Stimulated activated CD4-positive, alpha-beta T cell treated with anti-CD3 and anti-CD28 coated beads, Interleukin-1b, Interleukin-23, amount 100 ng/mL, for 1 hour (primary cell): Measurements from ENCODE around the gene HBA2.
"Not testable (repeated sequence)": the region's sequence is repeated elsewhere in the genome, so short reads cannot be mapped to it uniquely, and the experiment has no call there.

ENCODE experiments used
- DNase-seq, 2 donors: peaks; one replicate each; pipeline ENCODE4 v3.0.0-alpha.2; 2020; ENCODE audit warnings: low read depth in 2 of 2

Gene HBA2

DNA sequence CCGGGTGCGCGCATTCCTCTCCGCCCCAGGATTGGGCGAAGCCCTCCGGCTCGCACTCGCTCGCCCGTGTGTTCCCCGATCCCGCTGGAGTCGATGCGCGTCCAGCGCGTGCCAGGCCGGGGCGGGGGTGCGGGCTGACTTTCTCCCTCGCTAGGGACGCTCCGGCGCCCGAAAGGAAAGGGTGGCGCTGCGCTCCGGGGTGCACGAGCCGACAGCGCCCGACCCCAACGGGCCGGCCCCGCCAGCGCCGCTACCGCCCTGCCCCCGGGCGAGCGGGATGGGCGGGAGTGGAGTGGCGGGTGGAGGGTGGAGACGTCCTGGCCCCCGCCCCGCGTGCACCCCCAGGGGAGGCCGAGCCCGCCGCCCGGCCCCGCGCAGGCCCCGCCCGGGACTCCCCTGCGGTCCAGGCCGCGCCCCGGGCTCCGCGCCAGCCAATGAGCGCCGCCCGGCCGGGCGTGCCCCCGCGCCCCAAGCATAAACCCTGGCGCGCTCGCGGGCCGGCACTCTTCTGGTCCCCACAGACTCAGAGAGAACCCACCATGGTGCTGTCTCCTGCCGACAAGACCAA lies at the start of gene HBA2:
TSS of gene HBA2 (plus strand) at position 503 of the 568 bp plus-strand sequence. CDS start at position 540, 37 bp downstream.
- DNase-seq = not testable (repeated sequence)

DNA sequence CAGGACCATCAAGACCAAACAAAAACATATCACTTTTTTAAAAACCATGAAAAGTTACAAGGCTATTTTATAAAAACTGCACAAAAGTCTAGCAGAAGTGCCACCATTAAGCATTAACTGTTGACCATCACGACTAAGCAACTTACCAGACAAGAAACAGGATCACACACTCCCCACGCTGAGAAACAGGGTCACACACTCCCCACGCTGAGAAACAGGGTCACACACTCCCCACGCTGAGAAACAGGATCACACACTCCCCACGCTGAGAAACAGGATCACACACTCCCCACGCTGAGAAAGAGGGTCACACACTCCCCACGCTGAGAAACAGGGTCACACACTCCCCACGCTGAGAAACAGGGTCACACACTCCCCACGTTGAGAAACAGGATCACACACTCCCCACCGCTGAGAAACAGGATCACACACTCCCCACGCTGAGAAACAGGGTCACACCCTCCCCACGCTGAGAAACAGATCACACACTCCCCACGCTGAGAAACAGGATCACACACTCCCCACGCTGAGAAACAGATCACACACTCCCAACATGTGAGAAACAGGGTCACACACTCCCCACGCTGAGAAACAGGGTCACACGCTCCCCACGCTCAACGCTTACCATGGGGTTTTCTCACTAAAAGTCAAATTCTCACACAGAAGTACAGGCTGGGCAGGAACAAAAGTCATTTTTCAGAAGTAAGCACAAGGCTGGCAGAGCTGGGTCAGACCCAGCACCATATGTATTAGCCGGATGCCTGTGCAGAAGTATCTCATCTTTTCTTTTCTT lies 48.9 kb upstream of the HBA2 start:
- not testable (repeated sequence) for DNase-seq

DNA sequence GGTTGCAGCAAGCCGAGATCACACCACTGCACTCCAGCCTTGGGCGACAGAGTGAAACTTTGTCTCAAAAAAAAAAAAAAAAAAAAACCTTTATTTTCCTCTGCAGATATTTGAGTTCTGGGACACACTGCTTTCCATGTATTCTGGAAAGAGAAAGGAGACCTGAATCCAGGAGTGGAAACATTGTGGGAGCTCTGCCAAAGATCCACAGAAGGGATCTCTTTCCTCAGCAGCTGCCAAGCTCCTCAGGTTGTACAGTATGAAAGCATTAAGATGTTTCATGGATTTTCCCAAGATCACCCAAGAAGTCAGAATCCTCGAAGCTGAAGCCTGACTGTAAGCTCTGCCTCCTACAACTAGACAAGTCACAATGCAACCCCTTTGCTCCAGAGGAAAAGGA lies 47.7 kb upstream of the HBA2 start:
- no peak for DNase-seq

DNA sequence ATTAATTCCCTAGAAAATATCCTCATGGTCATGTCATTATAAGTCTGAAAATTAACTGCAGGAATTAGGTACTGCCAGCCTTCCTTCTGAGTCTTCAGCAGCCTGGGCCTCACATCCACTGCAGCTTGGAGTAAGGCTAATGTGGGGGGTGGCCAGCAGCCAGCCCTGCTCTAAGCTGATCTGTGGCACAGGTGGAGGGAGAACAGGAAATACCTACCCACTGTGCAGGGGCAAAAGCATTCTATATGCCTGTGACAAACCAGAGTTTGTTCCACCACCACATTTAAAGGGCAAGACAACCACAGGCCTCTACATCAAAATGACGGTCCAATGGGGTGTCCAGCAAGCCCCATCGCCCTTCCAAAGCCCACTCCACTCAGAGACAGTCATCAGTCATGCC lies 43.6 kb upstream of the HBA2 start:
- DNase-seq = no peak

DNA sequence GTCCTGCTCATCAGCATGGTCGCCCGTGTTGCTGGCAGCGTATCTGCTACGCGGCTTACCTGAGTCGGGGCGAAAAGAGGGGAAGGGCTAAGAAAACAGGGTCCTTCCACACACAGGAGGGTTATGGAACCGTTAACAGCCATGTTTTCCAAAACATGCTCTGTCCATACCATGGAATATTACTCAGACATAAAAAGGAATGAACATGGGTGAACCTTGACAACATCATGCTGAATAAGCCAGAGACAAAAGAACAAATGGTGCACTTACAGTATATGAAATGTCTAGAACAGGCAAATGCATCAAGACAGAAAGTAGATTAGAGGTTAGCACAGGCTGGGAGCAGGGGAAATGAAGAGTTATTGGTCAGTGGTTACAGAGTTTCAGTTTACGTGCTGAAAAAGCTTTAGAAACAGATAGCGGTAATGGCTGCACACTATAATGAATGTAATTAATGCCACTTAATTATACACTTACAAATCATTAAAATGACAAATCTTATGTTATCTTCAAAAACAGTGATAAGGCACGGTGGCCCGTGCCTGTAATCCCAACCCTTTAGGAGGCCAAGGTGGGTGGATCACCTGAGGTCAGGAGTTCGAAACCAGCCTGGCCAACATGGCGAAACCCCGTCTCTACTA lies 42.0 kb upstream of the HBA2 start:
- DNase-seq = no peak

DNA sequence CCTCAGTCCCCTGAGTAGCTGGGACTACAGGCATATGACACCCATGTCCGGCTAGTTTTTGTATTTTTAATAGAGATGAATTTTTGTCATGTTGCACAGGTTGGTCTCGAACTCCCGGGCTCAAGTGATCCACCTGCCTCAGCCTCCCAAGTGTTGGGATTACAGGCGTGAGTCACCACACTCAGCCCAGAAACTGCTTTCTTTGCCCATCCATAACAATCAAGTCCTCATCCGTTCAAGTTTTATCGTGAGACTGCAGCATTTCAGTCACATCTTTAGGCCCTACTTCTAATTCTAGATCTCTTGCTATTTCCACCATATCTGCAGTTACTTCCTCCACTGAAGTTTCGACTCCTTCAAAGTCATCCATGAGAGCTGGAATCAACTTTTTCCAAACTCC lies 40.6 kb upstream of the HBA2 start:
- no peak for DNase-seq

DNA sequence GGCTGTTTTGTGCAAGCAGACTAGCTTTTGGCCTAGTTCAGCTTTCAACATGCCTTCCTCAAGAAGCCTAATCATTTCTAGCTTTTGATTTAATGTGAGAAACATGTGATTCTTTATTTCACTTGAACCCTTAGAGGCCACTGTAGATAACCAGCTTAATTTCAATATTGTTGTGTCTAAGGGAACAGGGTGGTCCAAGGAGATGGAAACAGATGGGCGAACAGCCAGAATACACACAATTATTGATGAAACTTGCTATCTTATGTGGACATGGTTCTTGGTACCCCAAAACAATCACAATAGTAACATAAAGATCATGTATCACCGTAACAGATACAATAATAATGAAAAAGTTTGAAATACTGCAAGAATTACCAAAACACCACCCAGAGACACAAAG lies 39.0 kb upstream of the HBA2 start:
- DNase-seq = no peak

DNA sequence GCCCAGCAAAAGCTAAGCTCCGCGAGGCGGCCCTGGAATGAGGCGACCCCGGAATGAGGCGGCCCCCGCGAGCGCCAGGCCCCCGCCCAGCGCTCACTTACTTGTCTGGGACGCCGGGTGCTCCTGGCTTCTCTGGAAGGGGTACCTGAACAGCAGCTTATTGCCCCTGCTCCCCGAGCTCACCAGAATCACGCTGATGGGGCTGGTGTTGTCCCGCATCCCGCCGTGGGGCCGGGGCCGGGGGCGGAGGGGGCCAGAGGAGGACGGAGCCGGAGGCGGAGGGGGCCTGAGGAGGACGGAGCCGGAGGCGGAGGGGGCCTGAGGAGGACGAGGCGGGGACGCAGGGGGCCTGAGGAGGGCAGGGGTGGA lies 34.6 kb upstream of the HBA2 start:
- peak in 1 of 2 donors; percentile 15 for DNase-seq

DNA sequence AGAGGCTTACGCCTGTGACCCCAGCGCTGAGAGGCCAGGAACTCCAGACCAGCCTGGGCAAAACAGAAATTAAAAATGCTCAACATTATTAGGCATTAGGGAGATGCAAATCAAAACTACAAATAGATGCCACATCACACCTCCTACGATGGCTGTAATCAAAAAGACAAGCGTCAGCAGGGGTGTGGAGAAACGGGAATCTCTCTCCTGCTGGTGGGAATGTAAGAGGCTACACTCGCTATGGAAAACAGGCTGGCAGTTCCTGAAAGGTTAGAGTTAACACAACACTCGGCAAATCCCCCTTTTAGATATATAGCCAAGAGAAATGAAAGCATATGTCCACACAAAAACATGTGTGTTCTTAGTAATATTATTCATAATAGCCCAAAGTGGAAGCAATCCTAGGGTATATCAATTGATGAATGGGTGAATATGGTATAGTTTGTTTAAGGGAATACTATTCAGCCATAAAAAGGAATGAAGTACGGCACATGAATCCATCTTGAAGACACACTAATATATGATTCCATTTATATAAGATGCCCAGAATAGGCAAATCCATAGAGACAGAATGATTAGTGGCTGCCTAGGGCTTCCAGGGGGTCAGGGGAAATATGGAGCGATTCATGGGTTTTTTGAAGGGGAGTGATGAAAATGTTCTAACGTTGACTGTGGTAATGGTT lies 32.4 kb upstream of the HBA2 start:
- DNase-seq = no peak

DNA sequence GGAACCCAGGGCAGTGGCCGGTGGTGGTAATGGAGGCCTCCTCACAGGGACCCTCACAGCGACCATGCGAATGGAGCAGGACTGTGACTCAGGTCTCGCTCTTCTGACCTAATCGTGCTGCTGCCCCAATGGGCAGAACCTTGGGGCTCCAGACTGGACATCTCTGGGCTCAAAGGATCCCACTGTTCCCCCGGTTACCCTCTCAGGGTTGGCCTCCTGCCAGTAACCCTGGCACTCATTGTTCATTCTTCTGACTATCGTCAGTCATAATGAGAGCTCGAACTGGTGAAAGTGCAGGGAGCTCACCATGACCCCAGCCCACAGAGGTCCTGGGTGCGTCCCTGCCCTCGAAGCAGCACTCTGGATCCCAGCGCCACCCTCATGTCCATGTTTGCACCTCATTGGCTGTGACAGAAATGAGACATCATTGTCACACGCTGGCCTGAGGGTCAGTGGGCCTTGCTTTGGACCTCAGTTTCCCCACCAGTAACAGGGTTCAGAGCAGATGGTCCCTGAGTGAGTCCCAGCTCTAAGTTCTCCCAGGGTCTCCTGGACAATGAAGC lies 30.2 kb upstream of the HBA2 start:
- DNase-seq = no peak

DNA sequence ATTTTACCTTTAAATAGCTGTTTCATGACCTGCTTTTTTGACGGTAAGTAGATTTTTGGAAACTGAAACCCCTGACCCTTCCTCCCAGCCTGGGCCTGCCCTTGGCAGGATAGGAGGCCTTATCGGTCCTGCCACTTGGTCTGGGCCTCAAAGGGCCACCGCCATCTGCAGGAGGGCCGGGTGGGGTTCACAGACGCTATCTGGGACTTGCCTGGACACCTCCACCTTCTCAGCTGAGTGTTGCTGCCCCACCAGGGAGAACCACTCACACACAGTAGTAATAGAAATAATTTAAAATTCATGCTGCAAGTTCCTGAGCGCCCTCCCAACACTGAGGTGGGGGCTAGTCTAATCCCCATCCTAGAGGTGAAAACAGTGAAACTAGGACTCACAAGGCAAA lies 29.6 kb upstream of the HBA2 start:
- DNase-seq = no peak

DNA sequence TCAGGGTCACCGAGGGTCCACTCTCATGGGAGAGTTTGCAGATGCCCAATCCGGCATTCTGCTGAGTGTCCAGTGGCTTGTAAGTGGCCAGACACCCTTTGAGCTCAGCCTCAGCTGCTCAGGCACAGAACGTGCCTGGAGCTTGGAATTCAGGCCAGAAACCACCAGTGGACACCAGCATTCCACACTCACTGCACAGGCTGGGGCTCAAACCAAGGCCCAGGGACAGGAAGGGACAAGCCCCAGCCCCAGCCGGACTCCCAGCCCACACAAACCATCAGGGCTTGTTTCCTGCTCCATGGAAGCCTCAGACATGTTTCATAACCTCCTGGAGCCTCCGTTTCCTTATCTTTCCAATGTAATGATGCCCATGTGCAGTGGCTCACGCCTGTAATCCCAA lies 29.2 kb upstream of the HBA2 start:
- no peak for DNase-seq

DNA sequence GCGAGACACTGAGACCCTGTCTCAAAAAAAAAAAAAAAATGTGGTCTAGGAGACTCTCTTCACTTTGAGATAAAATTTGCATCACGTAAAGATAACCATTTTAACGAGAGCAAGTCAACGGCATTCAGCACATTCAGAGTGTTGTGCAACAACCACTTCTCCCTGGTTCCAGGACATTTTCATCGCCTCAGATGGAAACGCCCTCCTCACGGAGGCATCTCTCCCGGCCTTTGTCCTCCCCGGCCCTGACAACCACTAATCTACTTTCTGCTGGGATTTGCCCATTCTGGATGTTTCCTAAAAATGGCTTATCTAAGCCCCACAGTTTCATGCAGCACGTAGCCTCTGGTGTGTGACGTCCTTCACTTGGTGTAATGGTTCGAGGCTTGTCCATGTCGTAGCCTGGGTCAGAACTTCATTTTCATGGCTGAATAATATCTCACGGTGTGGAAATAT lies 27.9 kb upstream of the HBA2 start:
- DNase-seq = no peak

DNA sequence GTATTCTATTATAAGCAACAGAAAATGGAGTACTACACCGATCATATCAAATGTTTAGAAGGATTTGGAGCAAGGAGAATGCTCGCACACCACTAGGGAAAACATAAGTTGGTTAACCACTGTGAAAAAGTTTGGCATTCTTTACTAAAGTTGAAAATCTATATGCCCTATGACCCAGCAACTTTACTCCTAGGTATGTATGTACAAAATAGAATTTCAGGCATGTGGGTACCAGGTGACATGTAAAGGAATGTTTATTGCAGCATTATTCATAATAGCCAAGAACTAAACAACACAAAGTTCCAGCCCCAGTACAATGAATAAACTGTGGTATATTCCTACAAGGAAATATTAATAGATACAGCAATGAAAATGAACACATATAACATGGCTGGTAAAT lies 26.0 kb upstream of the HBA2 start:
- no peak for DNase-seq

DNA sequence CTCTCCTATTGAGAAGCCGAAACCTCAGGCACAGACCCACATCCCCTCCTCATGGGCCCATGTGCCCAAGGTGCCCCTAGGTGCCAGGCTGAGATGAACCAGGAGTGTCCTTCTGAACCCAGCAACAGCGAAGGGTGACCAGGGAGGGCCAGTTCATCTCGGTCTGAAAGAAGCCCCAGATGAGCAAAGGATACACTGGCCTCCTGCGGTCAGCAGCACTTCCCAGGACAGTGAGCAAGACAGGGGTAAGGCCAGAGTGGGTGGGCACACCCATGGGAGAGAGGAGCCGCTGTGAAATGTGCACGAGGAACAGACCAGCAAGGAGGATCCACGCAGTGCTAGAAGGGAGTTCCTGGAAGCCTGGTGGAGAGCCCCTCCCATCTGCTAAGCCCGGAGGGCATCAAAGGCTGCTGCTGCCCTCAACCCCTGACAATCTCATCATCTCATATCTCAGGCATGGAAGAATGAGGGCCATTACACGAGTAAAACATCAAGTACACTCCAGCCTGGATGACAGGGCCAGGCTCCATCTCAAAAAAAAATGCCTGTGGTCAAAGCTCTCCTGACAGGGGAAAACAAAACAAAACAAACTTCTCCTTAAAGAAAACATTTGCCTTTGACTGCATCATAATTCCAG lies 23.5 kb upstream of the HBA2 start:
- no peak for DNase-seq

DNA sequence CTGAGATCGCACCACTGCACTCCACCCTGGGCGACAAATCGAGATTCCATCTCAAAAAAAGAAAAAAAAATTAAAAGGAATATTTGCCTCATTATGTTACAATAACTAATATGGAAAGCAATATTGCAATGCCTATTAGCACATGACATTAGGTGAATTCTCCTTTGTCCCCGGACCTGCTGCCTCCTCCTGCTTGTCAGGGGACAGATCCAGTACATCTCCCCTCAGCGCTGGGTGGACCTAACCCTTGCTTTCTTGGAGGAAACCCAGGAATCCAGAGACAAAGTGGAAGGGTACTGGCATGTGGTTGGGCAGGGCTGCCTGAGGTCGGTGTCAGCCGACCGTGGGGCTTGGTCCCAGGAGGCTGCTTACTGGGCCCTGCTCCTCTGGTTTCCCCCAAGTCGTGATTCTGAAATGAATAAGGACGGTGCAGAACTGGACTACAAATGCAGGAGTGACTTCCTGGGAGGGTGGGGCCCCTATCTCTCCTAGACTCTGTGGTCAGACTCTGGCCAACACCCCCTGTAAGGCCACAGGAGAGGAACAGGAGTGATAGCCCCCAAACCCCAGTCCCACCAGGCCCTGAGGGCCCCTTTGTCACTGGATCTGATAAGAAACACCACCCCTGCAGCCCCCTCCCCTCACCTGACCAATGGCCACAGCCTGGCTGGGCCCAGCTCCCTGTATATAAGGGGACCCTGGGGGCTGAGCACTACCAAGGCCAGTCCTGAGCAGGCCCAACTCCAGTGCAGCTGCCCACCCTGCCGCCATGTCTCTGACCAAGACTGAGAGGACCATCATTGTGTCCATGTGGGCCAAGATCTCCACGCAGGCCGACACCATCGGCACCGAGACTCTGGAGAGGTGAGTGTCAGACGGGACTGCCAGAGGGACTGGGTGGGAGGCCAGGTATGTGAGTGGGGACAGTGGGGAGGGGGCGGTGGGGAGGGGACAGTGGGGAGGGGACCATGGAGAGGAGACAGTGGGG lies 20.2 kb upstream of the HBA2 start, which contains the start of gene HBZ:
TSS of gene HBZ (plus strand) at position 504 of the 988 bp plus-strand sequence. CDS start at position 770, 266 bp downstream.
- DNase-seq = no peak

DNA sequence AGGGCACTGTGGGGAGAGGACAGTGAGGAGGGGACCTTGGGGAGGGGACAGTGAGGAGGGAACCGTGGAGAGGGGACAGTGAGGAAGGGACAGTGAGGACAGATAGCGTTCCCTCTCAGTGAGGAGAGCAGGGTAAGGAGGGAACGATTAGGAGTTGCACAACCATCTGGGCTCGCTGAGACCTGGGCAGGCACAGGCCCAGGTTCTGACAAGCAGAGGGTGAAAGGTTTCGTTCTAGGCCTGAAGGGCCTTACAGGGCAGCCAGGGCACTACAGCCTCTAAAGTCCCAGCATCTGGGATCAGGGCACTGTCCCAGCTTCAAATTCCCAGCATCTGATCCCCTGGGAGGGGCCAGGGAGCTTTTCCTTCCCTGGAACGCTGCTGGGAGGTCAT lies 19.6 kb upstream of the HBA2 start:
- DNase-seq = not testable (repeated sequence)

DNA sequence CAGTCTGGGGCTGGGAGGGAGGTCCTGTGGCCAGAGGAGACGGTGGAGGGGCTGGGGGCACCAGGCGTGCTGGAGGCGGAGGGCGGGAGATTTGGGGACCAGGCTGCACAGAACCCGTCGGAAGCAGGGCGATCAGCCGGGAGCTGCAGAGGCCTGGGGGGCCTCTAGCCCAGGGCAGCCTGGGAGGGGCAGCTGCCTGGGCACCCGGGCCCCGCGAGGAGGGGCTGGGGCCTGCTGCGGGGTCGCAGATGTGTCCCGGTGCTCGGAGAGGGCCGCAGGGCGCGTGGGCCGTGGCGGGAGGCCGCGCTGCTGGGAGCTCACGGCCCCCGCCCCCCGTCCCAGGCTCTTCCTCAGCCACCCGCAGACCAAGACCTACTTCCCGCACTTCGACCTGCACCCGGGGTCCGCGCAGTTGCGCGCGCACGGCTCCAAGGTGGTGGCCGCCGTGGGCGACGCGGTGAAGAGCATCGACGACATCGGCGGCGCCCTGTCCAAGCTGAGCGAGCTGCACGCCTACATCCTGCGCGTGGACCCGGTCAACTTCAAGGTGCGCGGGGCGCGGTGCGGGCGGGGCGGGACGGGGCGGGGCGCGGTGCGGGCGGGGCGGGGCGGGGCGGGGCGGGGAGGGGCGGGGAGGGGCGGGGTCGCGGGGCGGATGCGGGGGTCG lies 19.0 kb upstream of the HBA2 start:
- DNase-seq = not testable (repeated sequence)

DNA sequence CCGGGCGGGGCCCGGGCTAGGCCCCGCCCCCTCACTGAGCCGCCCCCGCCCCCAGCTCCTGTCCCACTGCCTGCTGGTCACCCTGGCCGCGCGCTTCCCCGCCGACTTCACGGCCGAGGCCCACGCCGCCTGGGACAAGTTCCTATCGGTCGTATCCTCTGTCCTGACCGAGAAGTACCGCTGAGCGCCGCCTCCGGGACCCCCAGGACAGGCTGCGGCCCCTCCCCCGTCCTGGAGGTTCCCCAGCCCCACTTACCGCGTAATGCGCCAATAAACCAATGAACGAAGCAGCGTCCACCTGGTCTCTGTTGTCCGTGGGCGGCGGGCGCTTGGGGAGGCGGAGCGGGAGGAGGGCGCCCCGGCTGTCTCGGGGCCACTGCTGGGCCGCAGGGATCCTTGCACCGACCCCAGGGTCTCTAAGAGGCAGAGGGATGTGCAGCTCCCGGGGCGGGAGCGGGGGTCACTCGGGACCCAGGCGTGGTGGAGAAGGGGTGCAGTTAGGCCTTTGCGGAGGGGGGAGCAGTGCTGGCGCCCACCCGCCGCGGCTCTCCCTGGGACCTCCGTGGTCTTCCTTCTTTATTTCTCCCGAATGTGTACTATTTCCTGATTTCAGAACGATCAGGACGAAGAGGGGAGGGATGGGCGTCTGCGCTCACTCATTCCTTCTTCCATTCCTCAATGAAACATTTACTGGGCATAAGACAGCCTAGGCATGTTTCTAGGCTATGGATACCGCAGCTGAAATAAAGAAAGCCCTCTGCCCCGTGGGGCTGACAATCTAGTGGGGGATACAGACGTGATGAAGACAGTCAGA lies 18.3 kb upstream of the HBA2 start:
- no peak for DNase-seq
